Endothelial cell (in vitro differentiated cells): ENCODE results near the gene SF3B3. TPM values are rescaled to one million over a fixed set of nuclear protein-coding genes. Genes with fewer than 3 reads are reported as not detected.

Experiments used
- DNase-seq: peaks from one replicate; pipeline ENCODE4 v3.0.0; 2021; ENCODE audit warnings: low spot score
- H3K27ac Mint-ChIP-seq: one replicate; pipeline ENCODE4 v1.8.0; 2021; ENCODE audit warnings: mixed read lengths, inconsistent platforms; ENCODE audit not compliant: unreplicated experiment
- H3K27me3 Mint-ChIP-seq: one replicate; pipeline ENCODE4 v1.8.0; 2021; ENCODE audit warnings: mild to moderate bottlenecking, moderate library complexity, mixed read lengths, inconsistent platforms; ENCODE audit not compliant: unreplicated experiment
- H3K36me3 Mint-ChIP-seq: one replicate; pipeline ENCODE4 v1.8.0; 2021; ENCODE audit warnings: mild to moderate bottlenecking, low read depth, mixed read lengths, inconsistent platforms; ENCODE audit not compliant: unreplicated experiment
- H3K4me1 Mint-ChIP-seq: one replicate; pipeline ENCODE4 v1.8.0; 2021; ENCODE audit warnings: mild to moderate bottlenecking, mixed read lengths, inconsistent platforms; ENCODE audit not compliant: unreplicated experiment
- H3K4me3 Mint-ChIP-seq: one replicate; pipeline ENCODE4 v1.8.0; 2021; ENCODE audit warnings: mild to moderate bottlenecking, mixed read lengths, inconsistent platforms; ENCODE audit not compliant: unreplicated experiment
- H3K9me3 Mint-ChIP-seq: one replicate; pipeline ENCODE4 v1.8.0; 2021; ENCODE audit warnings: mixed read lengths, inconsistent platforms; ENCODE audit not compliant: unreplicated experiment
- CTCF ChIP-seq: fragments of 200-600 bp; sonication (generic); IDR thresholded peaks from one replicate; pipeline ENCODE4 v1.5.0; 2021; ENCODE audit warnings: antibody characterized with exemption; ENCODE audit not compliant: unreplicated experiment
- total RNA-seq: library from RNA; stranded (reverse); fragmentation: NEBNext Ultra II Directional; extraction: Animal tissue kit (Norgen Biotek cat#: 25700); gene quantifications from one replicate; pipeline ENCODE4 v1.2.1, GENCODE V29; 2021; ENCODE audit not compliant: unreplicated experiment

SF3B3 gene
- total RNA-seq, 1 donor from 2014 or later: 228 TPM

DNA sequence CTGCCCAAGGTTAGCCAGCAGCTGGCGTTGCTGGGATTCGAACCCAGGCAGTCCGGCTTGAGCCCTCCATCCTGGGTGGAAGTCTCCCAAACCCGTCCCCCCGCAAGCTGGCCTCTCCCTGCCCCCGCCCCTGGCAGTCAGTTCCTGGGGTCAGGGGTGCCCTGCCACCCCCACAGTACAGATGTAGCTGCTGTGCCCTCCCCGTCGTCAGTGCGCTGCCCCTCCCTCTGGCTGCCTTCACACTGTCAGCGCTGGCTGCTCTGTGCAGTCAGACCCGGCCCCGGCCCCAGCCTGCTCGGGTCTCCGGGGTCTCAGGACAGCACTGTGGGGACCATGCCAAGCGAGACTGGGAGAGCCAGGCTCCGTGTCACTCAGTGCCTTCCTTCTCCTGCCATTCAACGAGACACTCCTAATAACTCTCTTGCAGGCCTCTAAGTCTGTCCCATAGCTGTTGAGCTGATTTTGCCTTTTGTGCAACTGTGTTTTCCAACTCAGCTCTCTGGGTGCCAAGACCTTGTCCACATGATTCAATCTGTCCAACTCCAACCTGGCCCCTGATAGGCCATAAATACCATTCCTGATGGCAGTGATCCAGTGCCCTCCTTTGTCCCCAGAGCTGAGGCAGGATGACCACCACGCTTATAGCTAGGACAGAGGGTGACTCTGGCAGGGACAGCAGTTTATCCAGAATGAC, 67.3 kb downstream of the SF3B3 start:
- no peaks in the 10 kb centered on the region for H3K4me1 Mint-ChIP-seq
- H3K4me3 Mint-ChIP-seq: no peak overlapping the region
- no peaks in the 10 kb centered on the region for H3K9me3 Mint-ChIP-seq
- no peak for TF ChIP-seq CTCF
- no peaks in the 10 kb centered on the region for H3K36me3 Mint-ChIP-seq
- H3K27me3 Mint-ChIP-seq: no peaks in the 10 kb centered on the region
- no peak overlapping the region for H3K27ac Mint-ChIP-seq
- DNase-seq: no peak

- Mint-ChIP-seq H3K4me3 (no peak overlapping the region), H3K36me3 (no peaks in the 10 kb centered on the region), H3K9me3 (no peaks in the 10 kb centered on the region), H3K27ac (no peak overlapping the region), H3K4me1 (no peaks in the 10 kb centered on the region), H3K27me3 (no peaks in the 10 kb centered on the region)
- no peak for TF ChIP-seq CTCF
- DNase-seq: no peak
These were observed 68.0 kb downstream of the SF3B3 start for GRCh38 chr16:70591615-70592014.

GRCh38 chr16:70592106-70592571, 68.5 kb downstream of the SF3B3 start:
- Mint-ChIP-seq H3K27me3 (no peaks in the 10 kb centered on the region), H3K27ac (no peak overlapping the region), H3K9me3 (no peaks in the 10 kb centered on the region), H3K4me3 (no peak overlapping the region), H3K4me1 (no peaks in the 10 kb centered on the region), H3K36me3 (no peaks in the 10 kb centered on the region)
- TF ChIP-seq CTCF: no peak
- DNase-seq: no peak

- TF ChIP-seq CTCF: no peak
- no peaks in the 10 kb centered on the region for H3K4me1 Mint-ChIP-seq
- no peaks in the 10 kb centered on the region for H3K36me3 Mint-ChIP-seq
- no peaks in the 10 kb centered on the region for H3K9me3 Mint-ChIP-seq
- no peak overlapping the region for H3K27ac Mint-ChIP-seq
- no peak for DNase-seq
- H3K27me3 Mint-ChIP-seq: no peaks in the 10 kb centered on the region
- no peak overlapping the region for H3K4me3 Mint-ChIP-seq
These were observed 69.9 kb downstream of the SF3B3 start for GRCh38 chr16:70593544-70593943.

DNA sequence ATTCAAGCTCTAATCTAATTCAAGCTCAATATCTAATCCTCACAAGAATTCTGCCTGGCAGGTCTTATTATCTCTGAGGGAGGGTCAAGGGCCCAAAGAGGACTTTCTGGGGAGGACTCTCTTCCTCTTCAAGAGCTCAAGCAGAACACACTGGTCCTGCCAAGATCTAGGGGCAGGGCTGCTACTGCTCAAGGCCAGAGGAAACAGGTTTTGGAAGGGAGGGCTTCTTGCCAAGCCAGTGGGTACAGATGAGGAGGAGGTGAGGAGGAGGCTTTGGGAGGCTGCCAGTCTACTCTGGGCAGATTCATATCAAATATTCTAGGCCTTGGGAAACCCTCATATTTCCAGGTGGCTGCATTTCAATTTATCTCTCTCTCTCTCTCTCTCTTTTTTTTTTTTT, 71.0 kb downstream of the SF3B3 start:
- Mint-ChIP-seq H3K27ac (no peak overlapping the region), H3K9me3 (no peaks in the 10 kb centered on the region), H3K27me3 (peaks cover 1% of the 10 kb centered on the region), H3K4me1 (no peaks in the 10 kb centered on the region), H3K4me3 (no peak overlapping the region), H3K36me3 (no peaks in the 10 kb centered on the region)
- DNase-seq: no peak
- no peak for TF ChIP-seq CTCF
